SK-N-MC (cell line): ENCODE measurements around the gene NUDT9.

Source experiments
- EZH2 ChIP-seq: fragments of 200-600 bp; sonication (generic); IDR thresholded peaks from one replicate; pipeline ENCODE4 v1.6.1; 2017; ENCODE audit warnings: antibody characterized with exemption
- POLR2AphosphoS5 ChIP-seq: IDR thresholded peaks from 2 replicates; pipeline ENCODE4 v1.6.1; 2012; ENCODE audit warnings: mild to moderate bottlenecking, low read depth, low read length, borderline replicate concordance

DNA sequence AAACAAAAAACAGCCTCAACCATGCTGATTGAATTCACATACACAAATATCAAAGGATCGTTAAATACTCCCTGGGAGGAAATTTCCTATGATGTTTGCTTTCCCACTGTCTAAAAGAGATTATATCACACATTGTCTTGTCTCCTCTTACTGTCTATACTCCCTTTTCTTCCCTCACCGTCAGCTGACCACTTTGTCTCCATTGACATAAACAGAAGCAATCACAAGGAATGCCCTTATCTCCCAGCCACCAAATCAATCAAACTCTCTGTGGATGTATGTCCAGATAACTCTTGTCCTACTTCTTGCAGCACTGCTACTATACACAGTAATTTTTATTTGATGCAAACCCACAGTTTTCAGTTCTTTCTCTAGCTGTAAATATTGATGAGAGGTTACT, 12.2 kb upstream of the NUDT9 start:
- TF ChIP-seq EZH2 (no peak), POLR2AphosphoS5 (no peak)
